HEK293 (cell line): ENCODE measurements around the gene IL9.

Source experiments
- CTCF ChIP-seq: fragments of 450-650 bp; formaldehyde crosslinking; IDR thresholded peaks from 2 replicates; pipeline ENCODE4 v1.5.1; 2016; ENCODE audit warnings: missing biosample characterization, missing genetic modification characterization
- PRDM4 ChIP-seq: fragments of 450-650 bp; formaldehyde crosslinking; IDR thresholded peaks from 2 replicates; pipeline ENCODE4 v1.5.1; 2017; ENCODE audit warnings: missing biosample characterization, missing genetic modification characterization
- ZNF335 ChIP-seq: fragments of 450-650 bp; formaldehyde crosslinking; conservative IDR thresholded peaks from 2 replicates; pipeline ENCODE4 v1.5.1; 2016; ENCODE audit warnings: missing biosample characterization, missing genetic modification characterization
- ZNF501 ChIP-seq: fragments of 450-650 bp; formaldehyde crosslinking; IDR thresholded peaks from 2 replicates; pipeline ENCODE4 v1.5.1; 2016; ENCODE audit warnings: missing biosample characterization, missing genetic modification characterization

- TF ChIP-seq ZNF501 (tag by site-specific recombination) = no peak
- TF ChIP-seq CTCF (tag by site-specific recombination) = no peak
- no peak for TF ChIP-seq PRDM4 (tag by site-specific recombination)
- no peak for TF ChIP-seq ZNF335 (tag by site-specific recombination)
Observed at GRCh38 chr5:135850671-135851070, 45.0 kb downstream of the IL9 start.
